ENCODE data around the gene ARHGEF3.
"Not testable (repeated sequence)": the region's sequence is repeated elsewhere in the genome, so short reads cannot be mapped to it uniquely, and the experiment has no call there.

Gene ARHGEF3

DNA sequence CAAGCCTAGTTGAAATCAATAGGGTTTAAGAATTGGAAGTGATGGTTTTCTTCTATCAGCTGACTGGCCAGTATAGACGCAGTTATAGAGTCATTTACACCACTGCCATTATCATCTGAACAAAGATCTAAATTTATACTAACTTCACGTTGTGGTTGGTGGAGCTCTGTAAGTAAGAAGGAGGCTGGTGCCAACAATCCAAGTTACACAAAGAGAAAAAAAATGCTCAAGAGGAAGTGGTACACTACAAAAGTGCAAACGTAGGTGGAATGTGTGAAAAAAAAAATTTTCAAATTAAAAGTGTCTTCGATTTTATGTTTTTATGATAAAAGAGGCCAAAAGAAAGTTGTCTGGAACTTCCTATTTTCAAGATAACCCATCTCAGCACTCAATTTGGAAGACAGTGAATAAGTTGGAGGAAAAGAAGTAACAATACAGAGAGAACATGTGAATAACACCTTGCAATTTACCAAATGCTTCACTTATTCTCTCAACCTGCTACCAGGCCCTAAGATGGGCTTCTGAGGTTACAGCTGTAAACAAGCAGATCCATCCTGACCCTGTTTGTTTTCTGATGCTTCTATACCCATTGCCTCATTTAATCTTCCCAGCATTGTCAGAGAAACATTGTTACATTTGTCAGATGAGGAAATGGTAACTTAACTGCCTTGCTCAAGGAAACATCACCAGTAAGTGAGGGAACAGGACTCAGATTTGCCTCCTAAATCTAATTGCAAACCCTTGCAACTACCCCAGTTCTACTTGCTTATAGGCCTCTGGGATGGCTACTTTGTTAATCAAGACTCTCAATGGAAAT, 106.7 kb downstream of the ARHGEF3 start:
- Histone ChIP-seq H3K9me3 (ENCODE audit: insufficient read depth, low read length) (no peaks in the 10 kb centered on the region), H3K27me3 (ENCODE audit: insufficient read depth, insufficient read length) (no peaks in the 10 kb centered on the region), H3K4me1 (ENCODE audit: insufficient read depth, insufficient read length) (no peaks in the 10 kb centered on the region), H3K4me3 (ENCODE audit: insufficient read length, low read depth) (no peak overlapping the region), H3K9ac (ENCODE audit: insufficient read length, low read depth) (no peak overlapping the region), H3K36me3 (ENCODE audit: insufficient read depth, insufficient read length, low read length) (no peaks in the 10 kb centered on the region)
- no peak for DNase-seq (ENCODE audit: low read depth, low spot score)
- TF ChIP-seq ZNF274 (IDR thresholded peaks at IDR 0.05; ENCODE audit: low read depth, low read length) (no peak), SUZ12 (IDR thresholded peaks at IDR 0.05; ENCODE audit: extremely low read depth, insufficient read depth, insufficient read length) (no peak), YY1 (IDR thresholded peaks at IDR 0.05; ENCODE audit: insufficient read depth, insufficient read length) (no peak)

DNA sequence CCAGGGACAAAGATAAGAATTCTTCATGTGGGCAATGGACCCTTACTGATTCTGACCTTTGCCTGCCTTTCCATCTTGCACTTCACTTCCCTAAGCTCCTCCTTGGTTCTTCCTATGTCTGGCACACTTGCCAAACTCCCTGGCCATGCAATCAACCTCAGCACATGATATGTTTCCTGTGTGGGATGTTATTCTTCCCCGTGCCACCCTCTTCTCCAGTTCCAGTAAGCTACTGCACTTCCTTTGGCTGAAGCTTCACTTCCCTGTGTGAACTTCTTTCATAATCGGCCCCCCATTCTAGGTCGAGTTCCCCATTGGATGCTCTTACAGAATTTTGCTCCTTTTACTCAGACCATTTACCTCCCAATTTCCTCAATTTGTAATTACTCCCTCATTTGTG, 108.0 kb downstream of the ARHGEF3 start:
- Histone ChIP-seq H3K9ac (ENCODE audit: insufficient read length, low read depth) (no peak overlapping the region), H3K4me3 (ENCODE audit: insufficient read length, low read depth) (no peak overlapping the region), H3K4me1 (ENCODE audit: insufficient read depth, insufficient read length) (no peaks in the 10 kb centered on the region), H3K9me3 (ENCODE audit: insufficient read depth, low read length) (no peaks in the 10 kb centered on the region), H3K27me3 (ENCODE audit: insufficient read depth, insufficient read length) (no peaks in the 10 kb centered on the region), H3K36me3 (ENCODE audit: insufficient read depth, insufficient read length, low read length) (no peaks in the 10 kb centered on the region)
- TF ChIP-seq YY1 (IDR thresholded peaks at IDR 0.05; ENCODE audit: insufficient read depth, insufficient read length): no peak
- no peak for TF ChIP-seq ZNF274 (IDR thresholded peaks at IDR 0.05; ENCODE audit: low read depth, low read length)
- no peak for TF ChIP-seq SUZ12 (IDR thresholded peaks at IDR 0.05; ENCODE audit: extremely low read depth, insufficient read depth, insufficient read length)
- DNase-seq (ENCODE audit: low read depth, low spot score): no peak

DNA sequence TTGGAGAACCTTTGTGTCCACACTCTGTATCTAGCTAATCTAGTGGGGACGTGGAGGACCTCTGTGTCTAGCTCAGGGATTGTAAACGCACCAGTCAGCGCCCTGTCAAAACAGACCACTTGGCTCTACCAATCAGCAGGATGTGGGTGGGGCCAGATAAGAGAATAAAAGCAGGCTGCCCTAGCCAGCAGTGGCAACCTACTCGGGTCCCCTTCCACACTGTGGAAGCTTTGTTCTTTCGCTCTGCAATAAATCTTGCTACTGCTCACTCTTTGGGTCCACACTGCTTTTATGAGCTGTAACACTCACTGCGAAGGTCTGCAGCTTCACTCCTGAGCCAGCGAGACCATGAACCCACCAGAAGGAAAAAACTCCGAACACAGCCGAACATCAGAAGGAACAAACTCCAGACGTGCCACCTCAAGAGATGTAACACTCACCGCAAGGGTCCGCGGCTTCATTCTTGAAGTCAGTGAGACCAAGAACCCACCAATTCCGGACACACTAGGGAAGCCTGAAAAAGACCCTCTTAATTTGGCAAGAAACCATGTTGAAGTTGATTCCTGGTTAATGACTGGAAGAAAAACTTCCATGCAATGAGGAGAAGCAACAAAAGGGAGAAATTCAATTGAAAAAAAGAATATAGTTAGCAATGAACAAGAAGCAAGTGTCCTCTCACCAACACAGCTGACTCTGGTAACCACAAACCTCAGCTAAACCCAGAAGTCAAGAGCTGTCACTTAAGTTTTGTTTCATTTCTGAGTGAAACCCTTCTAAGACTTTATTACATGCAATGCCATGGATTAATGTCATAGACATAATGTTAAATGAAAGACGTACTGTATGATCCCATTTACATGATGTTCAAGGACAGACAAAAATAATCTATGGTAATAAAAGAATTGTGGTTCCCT, 109.0 kb downstream of the ARHGEF3 start:
- not testable (repeated sequence) for H3K4me1 ChIP-seq (ENCODE audit: insufficient read depth, insufficient read length); H3K27me3 ChIP-seq (ENCODE audit: insufficient read depth, insufficient read length); H3K4me3 ChIP-seq (ENCODE audit: insufficient read length, low read depth); H3K36me3 ChIP-seq (ENCODE audit: insufficient read depth, insufficient read length, low read length); DNase-seq (ENCODE audit: low read depth, low spot score); H3K9ac ChIP-seq (ENCODE audit: insufficient read length, low read depth); H3K9me3 ChIP-seq (ENCODE audit: insufficient read depth, low read length)

DNA sequence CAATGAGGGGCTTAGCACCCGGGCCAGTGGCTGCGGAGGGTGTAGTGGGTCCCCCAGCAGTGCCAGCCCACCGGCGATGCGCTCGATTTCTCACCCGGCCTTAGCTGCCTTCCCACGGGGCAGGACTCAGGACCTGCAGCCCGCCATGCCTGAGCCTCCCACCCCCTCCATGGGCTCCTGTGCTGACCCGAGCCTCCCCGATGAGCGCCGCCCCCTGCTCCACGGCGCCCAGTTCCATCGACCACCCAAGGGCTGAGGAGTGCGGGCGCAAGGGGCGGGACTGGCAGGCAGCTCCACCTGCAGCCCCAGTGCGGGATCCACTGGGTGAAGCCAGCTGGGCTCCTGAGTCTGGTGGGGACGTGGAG, 109.8 kb downstream of the ARHGEF3 start:
- not testable (repeated sequence) for H3K4me3 ChIP-seq (ENCODE audit: insufficient read length, low read depth); H3K27me3 ChIP-seq (ENCODE audit: insufficient read depth, insufficient read length); DNase-seq (ENCODE audit: low read depth, low spot score); H3K9ac ChIP-seq (ENCODE audit: insufficient read length, low read depth); H3K36me3 ChIP-seq (ENCODE audit: insufficient read depth, insufficient read length, low read length); H3K9me3 ChIP-seq (ENCODE audit: insufficient read depth, low read length); H3K4me1 ChIP-seq (ENCODE audit: insufficient read depth, insufficient read length)

DNA sequence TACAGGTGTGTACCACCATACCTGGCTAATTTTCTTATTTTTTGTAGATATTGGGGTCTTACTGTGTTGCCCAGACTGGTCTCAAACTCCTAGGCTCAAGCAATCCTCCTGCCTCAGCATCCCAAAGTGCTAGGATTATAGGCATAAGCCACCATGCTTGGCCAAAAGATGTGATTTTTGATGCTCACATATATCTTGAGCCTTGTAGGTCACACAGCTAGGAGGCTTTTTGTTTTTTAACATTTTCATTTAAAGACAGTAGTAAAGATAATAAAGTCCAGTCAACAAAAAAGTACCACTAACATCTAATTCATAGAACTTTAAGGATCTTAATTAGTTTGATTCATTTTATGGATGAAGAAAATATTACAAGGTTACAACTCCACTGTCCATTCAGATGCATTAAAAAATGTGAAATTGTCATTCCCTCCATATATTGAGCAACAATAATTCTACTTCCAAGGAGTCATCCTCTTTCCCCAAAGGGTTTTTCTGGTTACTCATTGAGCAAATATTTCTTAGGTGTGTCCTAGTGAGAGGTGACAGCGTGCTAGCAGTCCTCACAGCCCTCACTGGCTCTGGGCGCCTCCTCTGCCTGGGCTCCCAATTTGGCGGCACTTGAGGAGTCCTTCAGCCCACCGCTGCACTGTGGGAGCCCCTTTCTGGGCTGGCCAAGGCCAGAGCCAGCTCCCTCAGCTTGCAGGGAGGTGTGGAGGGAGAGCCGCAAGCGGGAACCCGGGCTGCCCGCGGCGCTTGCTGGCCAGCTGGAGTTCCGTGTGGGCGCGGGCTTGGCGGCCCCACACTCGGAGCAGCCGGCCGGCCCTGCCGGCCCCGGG, 110.4 kb downstream of the ARHGEF3 start:
- H3K9me3 ChIP-seq (ENCODE audit: insufficient read depth, low read length): no peaks in the 10 kb centered on the region
- H3K36me3 ChIP-seq (ENCODE audit: insufficient read depth, insufficient read length, low read length): no peaks in the 10 kb centered on the region
- no peak for DNase-seq (ENCODE audit: low read depth, low spot score)
- H3K9ac ChIP-seq (ENCODE audit: insufficient read length, low read depth): no peak overlapping the region
- no peaks in the 10 kb centered on the region for H3K27me3 ChIP-seq (ENCODE audit: insufficient read depth, insufficient read length)
- H3K4me1 ChIP-seq (ENCODE audit: insufficient read depth, insufficient read length): no peaks in the 10 kb centered on the region
- no peak for TF ChIP-seq YY1 (IDR thresholded peaks at IDR 0.05; ENCODE audit: insufficient read depth, insufficient read length)
- TF ChIP-seq SUZ12 (IDR thresholded peaks at IDR 0.05; ENCODE audit: extremely low read depth, insufficient read depth, insufficient read length): no peak
- TF ChIP-seq ZNF274 (IDR thresholded peaks at IDR 0.05; ENCODE audit: low read depth, low read length): no peak
- no peak overlapping the region for H3K4me3 ChIP-seq (ENCODE audit: insufficient read length, low read depth)

- Histone ChIP-seq H3K4me3 (ENCODE audit: insufficient read length, low read depth) (no peak overlapping the region), H3K27me3 (ENCODE audit: insufficient read depth, insufficient read length) (no peaks in the 10 kb centered on the region), H3K36me3 (ENCODE audit: insufficient read depth, insufficient read length, low read length) (no peaks in the 10 kb centered on the region), H3K4me1 (ENCODE audit: insufficient read depth, insufficient read length) (no peaks in the 10 kb centered on the region), H3K9me3 (ENCODE audit: insufficient read depth, low read length) (peaks cover 2% of the 10 kb centered on the region), H3K9ac (ENCODE audit: insufficient read length, low read depth) (no peak overlapping the region)
- no peak for TF ChIP-seq YY1 (IDR thresholded peaks at IDR 0.05; ENCODE audit: insufficient read depth, insufficient read length)
- TF ChIP-seq ZNF274 (IDR thresholded peaks at IDR 0.05; ENCODE audit: low read depth, low read length): no peak
- no peak for TF ChIP-seq SUZ12 (IDR thresholded peaks at IDR 0.05; ENCODE audit: extremely low read depth, insufficient read depth, insufficient read length)
- no peak for DNase-seq (ENCODE audit: low read depth, low spot score)
These were observed 112.4 kb downstream of the ARHGEF3 start for GRCh38 chr3:56689303-56689702.

DNA sequence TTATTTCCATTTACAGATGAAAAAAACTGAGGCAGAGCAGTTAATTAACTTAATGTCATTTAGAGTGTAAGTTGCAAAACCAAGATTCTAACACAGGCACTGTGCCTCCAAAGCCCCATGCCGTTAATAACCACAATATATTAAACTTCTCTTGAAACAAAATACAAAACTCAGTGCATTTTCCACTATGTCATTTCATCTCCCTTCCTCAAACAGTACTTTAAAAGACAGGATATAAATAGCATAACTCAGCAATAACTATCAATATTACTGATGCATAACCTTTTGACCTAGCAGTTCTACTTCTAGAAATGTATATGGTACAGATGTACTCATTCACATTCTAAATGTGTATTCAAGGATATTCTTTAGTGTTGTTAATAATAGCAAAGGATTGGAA, 113.6 kb downstream of the ARHGEF3 start:
- Histone ChIP-seq H3K9me3 (ENCODE audit: insufficient read depth, low read length) (peaks cover 13% of the 10 kb centered on the region), H3K9ac (ENCODE audit: insufficient read length, low read depth) (no peak overlapping the region), H3K4me1 (ENCODE audit: insufficient read depth, insufficient read length) (no peaks in the 10 kb centered on the region), H3K4me3 (ENCODE audit: insufficient read length, low read depth) (no peak overlapping the region), H3K36me3 (ENCODE audit: insufficient read depth, insufficient read length, low read length) (no peaks in the 10 kb centered on the region), H3K27me3 (ENCODE audit: insufficient read depth, insufficient read length) (no peaks in the 10 kb centered on the region)
- DNase-seq (ENCODE audit: low read depth, low spot score): no peak
- no peak for TF ChIP-seq ZNF274 (IDR thresholded peaks at IDR 0.05; ENCODE audit: low read depth, low read length)
- no peak for TF ChIP-seq YY1 (IDR thresholded peaks at IDR 0.05; ENCODE audit: insufficient read depth, insufficient read length)
- no peak for TF ChIP-seq SUZ12 (IDR thresholded peaks at IDR 0.05; ENCODE audit: extremely low read depth, insufficient read depth, insufficient read length)

Data from NT2/D1 (cell line).